MCF 10A (cell line): ENCODE data around the gene CRACDL. TPM values are rescaled to one million over a fixed set of nuclear protein-coding genes. Genes with fewer than 3 reads are reported as not detected.

Experiments
- BruUV-seq: library from RNA; stranded (reverse); fragments of 400-500 nt; replicated peaks from 2 replicates; lab custom pipeline; 2021; lab: Mats Ljungman, UMichigan
- CTCF ChIA-PET: fragments of 300-600 bp; sonication (Branson Sonifier 250); formaldehyde crosslinking; extraction: SDS; loops from one replicate; lab custom pipeline; 2021; ENCODE audit warnings: antibody characterized with exemption, inconsistent platforms; lab: Yijun Ruan, JAX
- POLR2A ChIA-PET: fragments of 300-600, 350-650 bp; sonication (Branson Sonifier 250); formaldehyde crosslinking; extraction: SDS; loops from one replicate; lab custom pipeline; 2020; ENCODE audit warnings: antibody characterized with exemption, inconsistent platforms; lab: Yijun Ruan, JAX
- DNase-seq: peaks from one replicate; pipeline ENCODE4 v3.0.0-alpha.2; 2018; ENCODE audit not compliant: unreplicated experiment
- H3K27ac Mint-ChIP-seq: one replicate; pipeline ENCODE4 v1.8.0; 2022; ENCODE audit warnings: mild to moderate bottlenecking, low read depth, mixed read lengths; ENCODE audit not compliant: unreplicated experiment
- H3K27me3 Mint-ChIP-seq: one replicate; pipeline ENCODE4 v1.8.0; 2022; ENCODE audit warnings: mixed read lengths; ENCODE audit not compliant: insufficient read depth, unreplicated experiment
- H3K36me3 Mint-ChIP-seq: one replicate; pipeline ENCODE4 v1.8.0; 2022; ENCODE audit warnings: mild to moderate bottlenecking, moderate library complexity, mixed read lengths; ENCODE audit not compliant: insufficient read depth, unreplicated experiment
- H3K4me1 Mint-ChIP-seq: one replicate; pipeline ENCODE4 v1.8.0; 2022; ENCODE audit warnings: mixed read lengths; ENCODE audit not compliant: insufficient read depth, unreplicated experiment
- H3K4me3 Mint-ChIP-seq: one replicate; pipeline ENCODE4 v1.8.0; 2022; ENCODE audit warnings: mild to moderate bottlenecking, moderate library complexity, mixed read lengths; ENCODE audit not compliant: unreplicated experiment
- H3K9me3 Mint-ChIP-seq: one replicate; pipeline ENCODE4 v1.8.0; 2022; ENCODE audit warnings: mixed read lengths; ENCODE audit not compliant: unreplicated experiment
- CTCF ChIP-seq: fragments of 200-600 bp; IDR thresholded peaks from one replicate; pipeline ENCODE4 v1.8.0; 2022; ENCODE audit warnings: antibody characterized with exemption, mild to moderate bottlenecking; ENCODE audit not compliant: unreplicated experiment
- intact Hi-C: fragments of 100-400 bp; cut with micrococcal nuclease; formaldehyde crosslinking; loops from 2 replicates; pipeline ENCODE4 v1.14.1; 2022
- total RNA-seq: library from RNA; stranded (reverse); gene quantifications from 2 replicates; pipeline ENCODE4 v1.2.3, GENCODE V29; 2022

Gene CRACDL
- total RNA-seq, 1 experiment from 2014 or later: 12.9 TPM

GRCh38 chr2:98936353-98937351 is 627 bp upstream of the CRACDL start:
- no TSS peak for BruUV-seq
- Mint-ChIP-seq H3K27ac (no peak overlapping the region), H3K27me3 (no peaks in the 10 kb centered on the region), H3K4me3 (peak overlapping the region; percentile 72), H3K4me1 (peaks cover 13% of the 10 kb centered on the region), H3K9me3 (no peaks in the 10 kb centered on the region), H3K36me3 (peaks cover 4% of the 10 kb centered on the region)
- peak; percentile 49 for TF ChIP-seq CTCF
- ChIA-PET POLR2A (interaction anchor here (0.6 to 2.8 kb wide), 14 partner anchors 10 to 327 kb away, joined by 3 to 14 read pairs (median 4); no protein-coding TSS in a partner anchor), CTCF (interaction anchor here (0.6 to 2.0 kb wide), 14 partner anchors 9 to 273 kb away, joined by 3 to 10 read pairs (median 3); no protein-coding TSS in a partner anchor)
- DNase-seq: peak; percentile 39
- intact Hi-C loops: loop anchor here (5.0 kb wide), 1 partner anchor 289 kb away; no protein-coding TSS in a partner anchor

- Mint-ChIP-seq H3K27ac (no peak overlapping the region), H3K9me3 (no peaks in the 10 kb centered on the region), H3K27me3 (no peaks in the 10 kb centered on the region), H3K4me1 (peaks cover 13% of the 10 kb centered on the region), H3K4me3 (peak overlapping the region; percentile 72), H3K36me3 (peaks cover 3% of the 10 kb centered on the region)
- TF ChIP-seq CTCF: no peak
- ChIA-PET POLR2A (interaction anchor here (0.6 to 2.8 kb wide), 8 partner anchors 9 to 131 kb away, joined by 3 to 14 read pairs (median 4); no protein-coding TSS in a partner anchor), CTCF (interaction anchor here (0.5 to 2.0 kb wide), 8 partner anchors 10 to 202 kb away, joined by 3 to 6 read pairs (median 3); no protein-coding TSS in a partner anchor)
- TSS peak; percentile 38 for BruUV-seq
- intact Hi-C loops: loop anchor here (1.0 to 5.0 kb wide), 3 partner anchors 23 to 288 kb away; no protein-coding TSS in a partner anchor
- no peak for DNase-seq
Observed at GRCh38 chr2:98935111-98935770, 784 bp downstream of the CRACDL start.

- ChIA-PET CTCF (interaction anchor here (0.7 to 1.5 kb wide), 3 partner anchors 11 to 23 kb away, joined by 3 to 5 read pairs (median 3); no protein-coding TSS in a partner anchor), POLR2A (interaction anchor here (0.7 to 1.6 kb wide), 3 partner anchors 16 to 61 kb away, joined by 3 to 5 read pairs (median 4); no protein-coding TSS in a partner anchor)
- no peaks in the 10 kb centered on the region for H3K27me3 Mint-ChIP-seq
- BruUV-seq: no TSS peak
- no peak for TF ChIP-seq CTCF
- no peak for DNase-seq
- no peak overlapping the region for H3K27ac Mint-ChIP-seq
- intact Hi-C loops: no loop called here
- H3K4me1 Mint-ChIP-seq: peaks cover 12% of the 10 kb centered on the region
- no peaks in the 10 kb centered on the region for H3K36me3 Mint-ChIP-seq
- H3K9me3 Mint-ChIP-seq: no peaks in the 10 kb centered on the region
- H3K4me3 Mint-ChIP-seq: no peak overlapping the region
Observed at GRCh38 chr2:98932778-98933343, 3.2 kb downstream of the CRACDL start.
